GM10266 (cell line): ENCODE measurements around the gene INTS3.

ENCODE experiments used
- DNase-seq: peaks from one replicate; pipeline ENCODE4 v3.0.0; 2012; ENCODE audit errors: extremely low spot score
- TF ChIP-seq, protein P1 (sequence below): IDR thresholded peaks from 2 replicates; pipeline ENCODE4 v1.5.1; 2012; ENCODE audit warnings: mild to moderate bottlenecking, low read depth; ENCODE audit not compliant: control insufficient read depth, insufficient read depth; ENCODE audit errors: missing control alignments

INTS3 gene

GRCh38 chr1:153749408-153750005 lies 21.7 kb downstream of the INTS3 start:
- TF ChIP-seq, protein P1, sequence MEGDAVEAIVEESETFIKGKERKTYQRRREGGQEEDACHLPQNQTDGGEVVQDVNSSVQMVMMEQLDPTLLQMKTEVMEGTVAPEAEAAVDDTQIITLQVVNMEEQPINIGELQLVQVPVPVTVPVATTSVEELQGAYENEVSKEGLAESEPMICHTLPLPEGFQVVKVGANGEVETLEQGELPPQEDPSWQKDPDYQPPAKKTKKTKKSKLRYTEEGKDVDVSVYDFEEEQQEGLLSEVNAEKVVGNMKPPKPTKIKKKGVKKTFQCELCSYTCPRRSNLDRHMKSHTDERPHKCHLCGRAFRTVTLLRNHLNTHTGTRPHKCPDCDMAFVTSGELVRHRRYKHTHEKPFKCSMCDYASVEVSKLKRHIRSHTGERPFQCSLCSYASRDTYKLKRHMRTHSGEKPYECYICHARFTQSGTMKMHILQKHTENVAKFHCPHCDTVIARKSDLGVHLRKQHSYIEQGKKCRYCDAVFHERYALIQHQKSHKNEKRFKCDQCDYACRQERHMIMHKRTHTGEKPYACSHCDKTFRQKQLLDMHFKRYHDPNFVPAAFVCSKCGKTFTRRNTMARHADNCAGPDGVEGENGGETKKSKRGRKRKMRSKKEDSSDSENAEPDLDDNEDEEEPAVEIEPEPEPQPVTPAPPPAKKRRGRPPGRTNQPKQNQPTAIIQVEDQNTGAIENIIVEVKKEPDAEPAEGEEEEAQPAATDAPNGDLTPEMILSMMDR: peak; percentile 98
- peak; percentile 80 for DNase-seq

DNA sequence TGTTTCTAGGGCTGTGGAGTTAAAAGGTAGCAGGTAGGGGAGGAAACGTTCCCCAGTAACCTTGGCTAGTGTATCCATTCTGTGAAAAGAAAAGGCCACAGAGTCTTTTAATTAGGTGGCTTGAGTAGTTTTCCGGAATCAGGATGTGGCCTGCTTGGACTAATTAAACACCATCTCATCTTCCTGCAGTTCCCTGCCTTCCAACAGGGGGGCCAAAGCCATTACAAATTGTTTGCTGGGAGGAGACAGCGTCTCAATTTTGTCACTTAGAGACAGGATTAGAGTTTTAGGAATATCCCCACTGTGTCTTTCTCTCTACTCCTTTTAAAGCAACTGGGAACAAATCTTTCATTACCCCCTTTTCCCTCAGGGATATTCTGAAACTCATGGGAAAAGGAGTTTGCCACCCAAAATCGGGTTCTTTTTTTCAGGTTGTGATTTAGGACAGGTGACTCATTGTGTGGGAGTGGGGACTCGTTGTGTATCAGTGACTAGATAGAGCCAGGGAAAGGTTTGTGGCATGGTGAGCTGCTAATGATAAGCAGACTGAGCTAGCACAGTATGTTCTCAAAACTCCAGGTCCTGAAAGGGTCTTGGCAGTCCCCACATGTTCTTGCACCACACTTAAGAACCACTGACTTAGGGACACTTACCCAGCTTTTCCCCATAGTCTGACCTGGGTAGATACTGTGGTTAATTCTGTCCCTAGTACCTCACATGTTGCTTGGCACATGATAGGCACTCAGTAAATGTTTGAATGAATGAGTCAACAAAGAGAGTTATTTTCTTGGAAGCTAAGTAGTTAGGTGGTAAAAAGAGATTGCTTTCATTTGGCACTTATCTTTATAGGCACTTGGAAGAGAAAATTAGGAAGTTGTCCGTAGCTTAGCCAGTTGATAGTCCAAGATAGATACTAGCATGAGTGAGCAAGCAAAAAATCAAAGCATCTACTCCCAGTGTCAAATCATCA lies 22.5 kb downstream of the INTS3 start:
- DNase-seq: no peak
- TF ChIP-seq, protein P1: no peak

DNA sequence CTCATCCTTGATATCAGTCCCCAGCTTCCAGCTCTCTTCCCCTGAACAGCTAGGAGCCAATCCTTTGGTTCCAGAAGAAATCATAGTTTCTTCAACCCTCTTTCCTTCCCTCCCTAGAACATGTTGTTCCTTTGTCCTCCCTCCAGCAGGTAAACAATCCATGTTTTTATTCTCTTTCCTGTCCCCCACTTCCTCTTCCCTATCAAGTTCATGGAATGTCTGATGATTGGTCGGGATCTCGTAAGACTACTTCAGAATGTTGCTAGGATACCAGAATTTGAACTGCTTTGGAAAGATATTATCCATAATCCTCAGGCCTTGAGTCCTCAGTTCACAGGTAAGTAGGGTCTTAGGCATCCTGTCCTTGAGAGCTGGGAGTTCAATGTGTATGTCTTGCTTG lies 24.2 kb downstream of the INTS3 start:
- TF ChIP-seq, protein P1: no peak
- DNase-seq: no peak

- DNase-seq: no peak
- TF ChIP-seq, protein P1: no peak
Observed at GRCh38 chr1:153752571-153753195, 24.8 kb downstream of the INTS3 start.

DNA sequence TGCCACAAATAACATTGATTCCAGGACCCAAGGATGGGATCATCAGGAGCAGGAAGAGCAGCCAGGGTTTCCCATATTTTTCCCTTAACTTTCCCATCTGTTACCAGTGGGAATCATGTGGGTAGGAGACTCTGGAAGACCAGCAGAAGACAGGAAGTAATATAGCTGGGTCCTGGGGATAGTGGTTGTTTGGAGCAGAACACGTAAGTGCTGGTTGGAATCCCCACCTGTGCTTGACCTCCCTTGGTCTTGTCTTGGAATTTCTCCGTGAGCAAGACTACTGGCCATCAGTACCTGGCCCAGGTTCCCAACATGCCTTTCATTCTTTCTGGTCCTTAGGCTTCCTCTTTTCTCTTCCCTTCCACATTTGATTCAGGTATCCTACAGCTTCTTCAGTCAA lies 26.4 kb downstream of the INTS3 start:
- TF ChIP-seq, protein P1: no peak
- no peak for DNase-seq

DNA sequence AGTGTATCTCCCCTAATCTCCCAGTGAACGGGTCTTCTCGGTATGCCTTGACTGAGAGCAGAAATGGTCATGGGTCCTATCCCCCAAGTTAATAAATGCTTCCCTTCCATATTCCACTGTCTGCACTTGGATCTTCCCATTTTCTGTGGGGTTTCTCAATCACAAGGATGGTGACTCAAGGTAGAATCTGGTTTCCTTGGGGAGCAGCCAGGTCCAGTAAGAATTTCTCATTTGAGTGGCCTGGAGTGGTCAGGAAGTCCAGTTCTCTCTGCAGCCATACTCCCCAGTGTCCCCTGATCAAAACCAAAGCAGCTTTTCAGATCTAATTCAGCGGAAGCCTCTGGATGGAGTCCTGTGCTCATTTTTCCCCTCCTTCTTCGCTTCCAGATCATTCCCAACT lies 32.6 kb downstream of the INTS3 start:
- TF ChIP-seq, protein P1: no peak
- DNase-seq: no peak
